A673 (cell line): ENCODE data around the gene GMPPB. TPM values are rescaled to one million over a fixed set of nuclear protein-coding genes. Genes with fewer than 3 reads are reported as not detected.

Experiments
- BruUV-seq: library from RNA; stranded (reverse); fragments of 400-500 nt; replicated peaks from 2 replicates; lab custom pipeline; 2021; lab: Mats Ljungman, UMichigan
- CTCF ChIA-PET: fragments of 300-600 bp; sonication (Branson Sonifier 250); formaldehyde crosslinking; loops from one replicate; lab custom pipeline; 2022; ENCODE audit warnings: antibody characterized with exemption; lab: Charles Lee
- POLR2A ChIA-PET: fragments of 300-600 bp; sonication (Branson Sonifier 250); formaldehyde crosslinking; loops from one replicate; lab custom pipeline; 2022; ENCODE audit warnings: antibody characterized with exemption; ENCODE audit not compliant: low non-redundant PET; lab: Charles Lee
- DNase-seq: peaks from one replicate; pipeline ENCODE4 v3.0.0-alpha.2; 2015; ENCODE audit warnings: low spot score
- H3K27ac ChIP-seq: fragments of 200-600 bp; sonication (generic); 2 replicates; pipeline ENCODE4 v1.5.1; 2016; ENCODE audit warnings: mixed run types, low read depth, mild to moderate bottlenecking, mixed read lengths, antibody characterized with exemption, low read length; ENCODE audit not compliant: poor library complexity, severe bottlenecking
- H3K27me3 ChIP-seq: fragments of 200-600 bp; sonication (generic); replicated peaks from 2 replicates; pipeline ENCODE4 v1.6.1; 2017; ENCODE audit warnings: mixed run types, low read depth, mild to moderate bottlenecking, mixed read lengths, antibody characterized with exemption, low read length; ENCODE audit not compliant: insufficient read depth, poor library complexity
- H3K36me3 ChIP-seq: fragments of 200-600 bp; sonication (generic); 2 replicates; pipeline ENCODE4 v1.6.1; 2016; ENCODE audit warnings: mixed run types, mild to moderate bottlenecking, mixed read lengths, antibody characterized with exemption, low read length; ENCODE audit not compliant: insufficient read depth, poor library complexity, severe bottlenecking
- H3K4me1 ChIP-seq: fragments of 200-600 bp; sonication (generic); 2 replicates; pipeline ENCODE4 v1.6.1; 2017; ENCODE audit warnings: mixed run types, mild to moderate bottlenecking, mixed read lengths, antibody characterized with exemption, low read length; ENCODE audit not compliant: insufficient read depth, poor library complexity, severe bottlenecking
- H3K4me3 ChIP-seq: fragments of 200-600 bp; sonication (generic); 2 replicates; pipeline ENCODE4 v1.5.1; 2016; ENCODE audit warnings: low read depth, mixed run types, mild to moderate bottlenecking, mixed read lengths, low read length; ENCODE audit not compliant: poor library complexity, severe bottlenecking
- H3K9me3 ChIP-seq: fragments of 200-600 bp; sonication (generic); 2 replicates; pipeline ENCODE4 v1.6.1; 2016; ENCODE audit warnings: mixed run types, low read depth, mild to moderate bottlenecking, mixed read lengths, antibody characterized with exemption, low read length; ENCODE audit not compliant: poor library complexity, severe bottlenecking
- EZH2 ChIP-seq: fragments of 200-600 bp; sonication (generic); IDR thresholded peaks from 2 replicates; pipeline ENCODE4 v1.6.1; 2017; ENCODE audit warnings: borderline replicate concordance, low read depth, mild to moderate bottlenecking, mixed read lengths, antibody characterized with exemption, low read length; ENCODE audit not compliant: poor library complexity, severe bottlenecking
- intact Hi-C: fragments of 100-400 bp; cut with micrococcal nuclease; formaldehyde crosslinking; loops from one replicate; pipeline ENCODE4 v1.10.0; 2022; ENCODE audit not compliant: unreplicated experiment
- total RNA-seq: library from RNA; stranded (reverse); gene quantifications from 2 replicates; pipeline ENCODE4 v1.2.3, GENCODE V29; 2021
- TF ChIP-seq, protein P1 (sequence below): fragments of 300-800, 200-600 bp; sonication (generic); conservative IDR thresholded peaks from 2 replicates; pipeline ENCODE4 v1.5.1; 2017; ENCODE audit warnings: low read depth, mild to moderate bottlenecking, antibody characterized with exemption, low read length, moderate library complexity, mixed read lengths

Gene GMPPB
- total RNA-seq, 1 experiment from 2014 or later: 15.2 TPM

DNA sequence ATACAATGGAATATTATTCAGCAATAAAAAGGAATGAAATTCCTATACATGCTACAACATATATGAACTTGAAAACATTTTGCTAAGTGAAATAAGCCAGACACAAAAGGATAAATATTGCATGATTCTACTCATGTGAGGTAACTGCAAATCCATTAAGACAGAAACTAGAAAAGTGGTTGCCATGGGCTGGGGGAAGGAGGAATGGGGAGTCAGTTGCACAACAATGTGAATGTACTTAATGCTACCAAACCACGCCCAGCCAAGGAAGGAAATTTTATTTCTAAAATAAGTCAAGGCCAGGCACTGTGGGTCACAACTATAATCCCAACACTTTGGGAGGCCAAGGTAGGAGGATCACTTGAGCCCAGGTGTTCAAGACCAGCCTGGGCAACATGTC, 9.8 kb upstream of the GMPPB start:
- DNase-seq: no peak
- H3K9me3 ChIP-seq: no peaks in the 10 kb centered on the region
- intact Hi-C loops: no loop called here
- CTCF ChIA-PET: no interaction called here
- no peaks in the 10 kb centered on the region for H3K27me3 ChIP-seq
- H3K4me1 ChIP-seq: no peaks in the 10 kb centered on the region
- no peak overlapping the region for H3K4me3 ChIP-seq
- H3K27ac ChIP-seq: no peak overlapping the region
- no TSS peak for BruUV-seq
- no peak for TF ChIP-seq EZH2
- TF ChIP-seq, protein P1, sequence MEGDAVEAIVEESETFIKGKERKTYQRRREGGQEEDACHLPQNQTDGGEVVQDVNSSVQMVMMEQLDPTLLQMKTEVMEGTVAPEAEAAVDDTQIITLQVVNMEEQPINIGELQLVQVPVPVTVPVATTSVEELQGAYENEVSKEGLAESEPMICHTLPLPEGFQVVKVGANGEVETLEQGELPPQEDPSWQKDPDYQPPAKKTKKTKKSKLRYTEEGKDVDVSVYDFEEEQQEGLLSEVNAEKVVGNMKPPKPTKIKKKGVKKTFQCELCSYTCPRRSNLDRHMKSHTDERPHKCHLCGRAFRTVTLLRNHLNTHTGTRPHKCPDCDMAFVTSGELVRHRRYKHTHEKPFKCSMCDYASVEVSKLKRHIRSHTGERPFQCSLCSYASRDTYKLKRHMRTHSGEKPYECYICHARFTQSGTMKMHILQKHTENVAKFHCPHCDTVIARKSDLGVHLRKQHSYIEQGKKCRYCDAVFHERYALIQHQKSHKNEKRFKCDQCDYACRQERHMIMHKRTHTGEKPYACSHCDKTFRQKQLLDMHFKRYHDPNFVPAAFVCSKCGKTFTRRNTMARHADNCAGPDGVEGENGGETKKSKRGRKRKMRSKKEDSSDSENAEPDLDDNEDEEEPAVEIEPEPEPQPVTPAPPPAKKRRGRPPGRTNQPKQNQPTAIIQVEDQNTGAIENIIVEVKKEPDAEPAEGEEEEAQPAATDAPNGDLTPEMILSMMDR: no peak
- POLR2A ChIA-PET: no interaction called here
- no peaks in the 10 kb centered on the region for H3K36me3 ChIP-seq

DNA sequence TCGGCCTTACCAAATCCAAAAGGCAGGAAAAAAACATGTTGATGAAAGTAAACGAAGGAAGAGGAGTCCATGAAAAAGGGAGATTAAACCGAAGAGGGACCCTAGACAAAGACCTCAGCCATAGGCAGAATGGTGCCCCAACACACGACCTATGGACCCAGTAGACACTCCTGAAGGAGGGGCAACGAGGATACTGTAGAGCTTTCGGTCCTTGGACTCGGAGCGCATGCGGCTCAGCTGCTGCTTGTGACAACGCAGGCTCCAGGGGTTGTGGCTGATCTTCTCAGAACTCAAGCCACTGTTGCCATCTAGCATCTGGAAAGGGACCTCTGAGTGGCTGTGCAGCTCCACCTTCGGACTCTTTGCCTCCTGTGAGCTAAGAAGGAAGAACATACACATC, 8.8 kb upstream of the GMPPB start:
- intact Hi-C loops: no loop called here
- no peak for TF ChIP-seq EZH2
- TF ChIP-seq, protein P1: no peak
- DNase-seq: no peak
- no peaks in the 10 kb centered on the region for H3K36me3 ChIP-seq
- no peak overlapping the region for H3K4me3 ChIP-seq
- CTCF ChIA-PET: no interaction called here
- POLR2A ChIA-PET: no interaction called here
- no TSS peak for BruUV-seq
- H3K4me1 ChIP-seq: no peaks in the 10 kb centered on the region
- no peaks in the 10 kb centered on the region for H3K27me3 ChIP-seq
- H3K27ac ChIP-seq: no peak overlapping the region
- no peaks in the 10 kb centered on the region for H3K9me3 ChIP-seq

DNA sequence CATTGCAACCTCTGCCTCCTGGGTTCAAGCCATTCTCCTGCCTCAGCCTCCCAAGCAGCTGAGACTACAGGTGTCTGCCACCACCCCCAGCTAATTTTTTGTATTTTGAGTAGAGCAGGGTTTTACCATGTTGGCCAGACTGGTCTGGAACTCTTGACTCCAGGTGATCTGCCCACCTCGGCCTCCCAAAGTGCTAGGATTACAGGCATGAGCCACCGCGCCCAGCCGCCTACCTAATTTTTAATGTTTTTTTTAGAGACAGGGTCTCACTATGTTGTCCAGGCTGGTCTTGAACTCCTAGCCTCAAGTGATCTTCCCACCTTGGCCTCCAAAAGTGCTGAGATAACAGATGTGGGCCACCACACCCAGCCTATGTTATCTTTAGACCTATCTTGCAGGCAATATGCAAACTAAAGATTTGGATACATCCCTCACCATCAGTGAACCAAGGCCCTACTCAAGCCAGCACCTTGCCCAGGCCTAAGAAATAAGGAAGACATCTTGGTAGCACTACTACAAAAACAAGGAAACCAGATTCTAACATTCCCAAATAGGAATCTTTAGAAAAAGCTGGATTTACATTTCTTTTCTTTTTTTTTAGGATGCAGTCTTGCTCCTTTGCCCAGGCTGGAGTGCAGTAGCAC, 6.3 kb upstream of the GMPPB start:
- Histone ChIP-seq H3K36me3 (no peaks in the 10 kb centered on the region), H3K4me3 (no peak overlapping the region), H3K27me3 (no peaks in the 10 kb centered on the region), H3K4me1 (no peaks in the 10 kb centered on the region), H3K27ac (no peak overlapping the region), H3K9me3 (no peaks in the 10 kb centered on the region)
- ChIA-PET CTCF (no interaction called here), POLR2A (no interaction called here)
- TF ChIP-seq, protein P1: no peak
- TF ChIP-seq EZH2: no peak
- intact Hi-C loops: loop anchor here (10.0 kb wide), 1 partner anchor 115 kb away; no protein-coding TSS in a partner anchor
- no TSS peak for BruUV-seq
- no peak for DNase-seq
